Measurements from ENCODE around the gene CDC73. TPM values are rescaled to one million over a fixed set of nuclear protein-coding genes. Genes with fewer than 3 reads are reported as not detected.
"Not testable (repeated sequence)": the region's sequence is repeated elsewhere in the genome, so short reads cannot be mapped to it uniquely, and the experiment has no call there.

CDC73 gene
- total RNA-seq, 1 donor from 2014 or later, result 54.2 TPM

- intact Hi-C loops (cut with micrococcal nuclease), result no loop called here
Measured at GRCh38 chr1:193176113-193176512, 54.3 kb downstream of the CDC73 start.

GRCh38 chr1:193176788-193177187 lies 55.0 kb downstream of the CDC73 start:
- intact Hi-C loops (cut with micrococcal nuclease), result no loop called here

- intact Hi-C loops (cut with micrococcal nuclease), result no loop called here
Measured at GRCh38 chr1:193179094-193179493, 57.3 kb downstream of the CDC73 start.

GRCh38 chr1:193181536-193181935 lies 59.7 kb downstream of the CDC73 start:
- intact Hi-C loops (cut with micrococcal nuclease), result loop anchor here (5.0 kb wide), 1 partner anchor 226 kb away; no protein-coding TSS in a partner anchor

GRCh38 chr1:193181985-193182384 lies 60.2 kb downstream of the CDC73 start:
- intact Hi-C loops (cut with micrococcal nuclease), result loop anchor here (2.0 to 5.0 kb wide), 2 partner anchors 157 to 225 kb away; no protein-coding TSS in a partner anchor

GRCh38 chr1:193183019-193183627 lies 61.3 kb downstream of the CDC73 start:
- intact Hi-C loops (cut with micrococcal nuclease), result loop anchor here (1.0 to 5.0 kb wide), 3 partner anchors 156 to 1112 kb away; no protein-coding TSS in a partner anchor

GRCh38 chr1:193184776-193185175 lies 62.9 kb downstream of the CDC73 start:
- intact Hi-C loops (cut with micrococcal nuclease), result loop anchor here (5.0 kb wide), 1 partner anchor 223 kb away; no protein-coding TSS in a partner anchor

GRCh38 chr1:193185211-193185610 lies 63.4 kb downstream of the CDC73 start:
- intact Hi-C loops (cut with micrococcal nuclease), result no loop called here

- intact Hi-C loops (cut with micrococcal nuclease), result no loop called here
Measured at GRCh38 chr1:193185901-193186731, 64.3 kb downstream of the CDC73 start, which contains the start of gene B3GALT2. B3GALT2 (minus strand) TSS chr1:193186613; CDS start chr1:193181562, 5,051 bp downstream.

- intact Hi-C loops (cut with micrococcal nuclease), result no loop called here
Measured at GRCh38 chr1:193187114-193187513, 65.3 kb downstream of the CDC73 start.

- intact Hi-C loops (cut with micrococcal nuclease), result not testable (repeated sequence)
Measured at GRCh38 chr1:193188915-193189314, 67.1 kb downstream of the CDC73 start.

- intact Hi-C loops (cut with micrococcal nuclease), result no loop called here
Measured at GRCh38 chr1:193189442-193190095, 67.7 kb downstream of the CDC73 start.

- intact Hi-C loops (cut with micrococcal nuclease), result no loop called here
Measured at GRCh38 chr1:193190096-193190744, 68.4 kb downstream of the CDC73 start.

GRCh38 chr1:193192586-193192985 lies 70.8 kb downstream of the CDC73 start:
- intact Hi-C loops (cut with micrococcal nuclease), result no loop called here

GRCh38 chr1:193199940-193200339 lies 78.1 kb downstream of the CDC73 start:
- intact Hi-C loops (cut with micrococcal nuclease), result no loop called here

GRCh38 chr1:193201021-193201420 lies 79.2 kb downstream of the CDC73 start:
- intact Hi-C loops (cut with micrococcal nuclease), result no loop called here

- intact Hi-C loops (cut with micrococcal nuclease), result no loop called here
Measured at GRCh38 chr1:193210996-193211395, 89.2 kb downstream of the CDC73 start.

GRCh38 chr1:193211539-193211938 lies 89.7 kb downstream of the CDC73 start:
- intact Hi-C loops (cut with micrococcal nuclease), result no loop called here

GRCh38 chr1:193212637-193213036 lies 90.8 kb downstream of the CDC73 start:
- intact Hi-C loops (cut with micrococcal nuclease), result no loop called here

- intact Hi-C loops (cut with micrococcal nuclease), result no loop called here
Measured at GRCh38 chr1:193213998-193214397, 92.2 kb downstream of the CDC73 start.

GRCh38 chr1:193216920-193217319 lies 95.1 kb downstream of the CDC73 start:
- intact Hi-C loops (cut with micrococcal nuclease), result no loop called here
